ENCODE measurements around the gene KIAA0586.
"Not testable (repeated sequence)": the region's sequence is repeated elsewhere in the genome, so short reads cannot be mapped to it uniquely, and the experiment has no call there.

KIAA0586 gene

GRCh38 chr14:58491593-58491992 is 64.1 kb downstream of the KIAA0586 start:
- CTCF ChIA-PET, result interaction anchor here (1.3 to 2.3 kb wide), 3 partner anchors 10 to 58 kb away, joined by 3 to 6 read pairs (median 3); no protein-coding TSS in a partner anchor
- POLR2A ChIA-PET, result no interaction called here
- TF ChIP-seq CTCF (IDR thresholded peaks at IDR 0.05; ENCODE audit: control extremely low read depth, extremely low read depth, low read depth, missing control alignments), result no peak
- DNase-seq (ENCODE audit: extremely low spot score), result no peak

- CTCF ChIA-PET, result interaction anchor here (1.4 to 2.3 kb wide), 2 partner anchors 9 to 58 kb away, joined by 3 to 6 read pairs; no protein-coding TSS in a partner anchor
- no peak for TF ChIP-seq CTCF (IDR thresholded peaks at IDR 0.05; ENCODE audit: control extremely low read depth, extremely low read depth, low read depth, missing control alignments)
- POLR2A ChIA-PET, result no interaction called here
- no peak for DNase-seq (ENCODE audit: extremely low spot score)
These were observed 64.5 kb downstream of the KIAA0586 start for GRCh38 chr14:58492044-58492443.

GRCh38 chr14:58501214-58501816 is 73.8 kb downstream of the KIAA0586 start:
- TF ChIP-seq CTCF (IDR thresholded peaks at IDR 0.05; ENCODE audit: control extremely low read depth, extremely low read depth, low read depth, missing control alignments), result peak; percentile 82
- CTCF ChIA-PET, result interaction anchor here (0.6 to 3.3 kb wide), 64 partner anchors 9 to 977 kb away, joined by 3 to 26 read pairs (median 4); partner anchors contain the start of genes DACT1, KIAA0586 and TIMM9
- peak; percentile 43 for DNase-seq (ENCODE audit: extremely low spot score)
- POLR2A ChIA-PET, result no interaction called here

- CTCF ChIA-PET, result no interaction called here
- POLR2A ChIA-PET, result no interaction called here
- no peak for TF ChIP-seq CTCF (IDR thresholded peaks at IDR 0.05; ENCODE audit: control extremely low read depth, extremely low read depth, low read depth, missing control alignments)
- DNase-seq (ENCODE audit: extremely low spot score), result no peak
These were observed 85.8 kb downstream of the KIAA0586 start for GRCh38 chr14:58513272-58513671.

GRCh38 chr14:58517592-58517991 is 90.1 kb downstream of the KIAA0586 start:
- ChIA-PET POLR2A (no interaction called here), CTCF (interaction anchor here (1.9 kb wide), 1 partner anchor 16 kb away, joined by 7 read pairs; no protein-coding TSS in a partner anchor)
- TF ChIP-seq CTCF (IDR thresholded peaks at IDR 0.05; ENCODE audit: control extremely low read depth, extremely low read depth, low read depth, missing control alignments), result no peak
- DNase-seq (ENCODE audit: extremely low spot score), result no peak

- DNase-seq (ENCODE audit: extremely low spot score); POLR2A ChIA-PET; CTCF ChIA-PET: not testable (repeated sequence)
These were observed 98.2 kb downstream of the KIAA0586 start for GRCh38 chr14:58525691-58526090.

GRCh38 chr14:58533446-58533845 is 105.9 kb downstream of the KIAA0586 start:
- no peak for TF ChIP-seq CTCF (IDR thresholded peaks at IDR 0.05; ENCODE audit: control extremely low read depth, extremely low read depth, low read depth, missing control alignments)
- POLR2A ChIA-PET, result interaction anchor here (0.5 kb wide), 1 partner anchor 14 kb away, joined by 3 read pairs; no protein-coding TSS in a partner anchor
- CTCF ChIA-PET, result interaction anchor here (0.7 to 1.9 kb wide), 6 partner anchors 9 to 137 kb away, joined by 3 to 5 read pairs (median 4); partner anchors contain the start of gene TOMM20L
- no peak for DNase-seq (ENCODE audit: extremely low spot score)

Data from GM10248 (cell line).